ENCODE data around the gene STAC.

Gene STAC

DNA sequence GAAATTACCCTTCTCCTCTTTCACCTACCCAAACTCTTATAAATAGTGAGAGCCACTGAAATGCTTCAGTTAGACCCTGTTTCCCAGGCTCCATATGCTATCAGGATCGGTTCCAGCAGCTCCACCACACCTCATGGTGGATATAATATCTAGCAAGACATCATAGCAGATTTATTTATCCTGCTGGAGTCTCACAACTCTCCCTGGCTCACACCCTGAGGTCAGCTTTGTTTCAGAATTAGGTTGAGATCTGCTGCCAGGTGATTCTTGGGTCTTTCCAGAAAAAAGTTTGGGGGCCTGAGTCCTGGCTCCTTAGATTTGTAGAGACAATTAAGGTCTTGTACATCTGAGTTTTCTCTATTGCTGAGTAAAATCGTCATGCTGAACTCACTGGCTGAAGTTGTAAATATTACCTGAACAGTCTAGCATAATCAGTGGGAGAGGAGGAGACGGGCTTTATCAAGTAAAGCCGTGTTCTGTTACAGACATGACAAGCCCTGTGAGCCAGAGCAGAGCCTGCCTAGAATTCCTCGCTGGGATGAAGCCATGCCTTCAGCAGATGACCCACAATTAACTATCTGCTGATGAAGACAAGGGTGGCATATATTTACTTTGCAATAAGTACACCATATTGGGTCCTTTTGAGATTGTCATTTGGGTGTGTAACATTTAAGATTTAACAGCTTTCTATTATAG is 131.6 kb downstream of the STAC start:
- in situ Hi-C loops (cut with HindIII; ENCODE audit: low sequenced_read_pairs), result no loop called here

DNA sequence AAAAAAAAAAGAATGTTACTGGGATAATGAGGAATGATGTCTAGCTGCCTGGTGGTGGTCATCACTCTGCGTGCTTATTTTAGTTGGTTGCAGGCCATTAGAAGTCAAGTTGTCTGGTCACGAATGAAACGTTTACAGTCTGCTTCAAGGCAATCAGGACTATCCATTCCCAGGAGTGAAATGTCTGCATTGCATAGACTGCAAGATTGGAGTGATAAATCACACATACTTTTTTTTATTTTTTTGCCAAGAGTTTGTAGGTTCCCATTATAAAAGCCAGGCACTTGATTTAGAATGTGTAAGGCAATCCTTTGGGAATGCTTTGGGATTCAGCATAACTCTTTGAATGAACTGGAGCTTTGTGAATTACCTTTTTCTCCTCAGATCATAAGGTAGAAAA is 132.3 kb downstream of the STAC start:
- in situ Hi-C loops (cut with HindIII; ENCODE audit: low sequenced_read_pairs), result no loop called here

DNA sequence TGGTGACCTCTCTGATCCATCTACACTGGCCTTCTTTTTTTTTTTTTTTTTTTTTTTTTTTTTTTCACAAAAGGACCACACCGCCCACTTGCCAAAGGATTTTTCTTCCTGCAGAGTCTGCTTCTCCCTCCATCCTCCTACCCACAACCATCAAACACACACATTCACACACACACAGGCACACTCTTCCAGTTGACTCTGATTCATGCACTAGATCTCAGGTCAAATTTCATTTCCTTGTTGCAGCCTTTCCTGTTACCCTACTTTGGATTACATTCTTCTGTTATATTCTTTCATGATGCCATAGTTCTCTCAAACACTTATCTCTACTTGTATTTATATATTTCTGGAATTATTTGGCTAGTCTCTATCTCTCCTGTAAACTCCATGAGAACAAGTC is 133.9 kb downstream of the STAC start:
- in situ Hi-C loops (cut with HindIII; ENCODE audit: low sequenced_read_pairs), result no loop called here

DNA sequence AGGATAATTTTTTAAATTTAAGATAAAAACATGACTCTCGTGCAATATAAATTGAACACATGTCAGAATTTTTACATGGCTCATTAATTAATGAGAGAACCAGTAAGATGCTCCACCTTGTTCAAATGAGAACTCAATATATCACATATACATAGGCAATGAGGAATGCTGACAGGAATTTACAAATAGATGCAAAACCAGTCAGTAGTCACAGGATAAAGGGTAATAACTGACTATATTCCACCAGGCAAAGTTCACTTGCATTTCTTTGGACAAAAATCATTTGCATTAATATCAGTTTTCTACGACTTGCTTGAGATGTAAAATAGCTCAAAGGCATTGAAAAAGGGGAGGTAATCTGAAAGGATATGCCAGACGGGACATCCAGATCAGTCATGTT is 139.4 kb downstream of the STAC start:
- in situ Hi-C loops (cut with HindIII; ENCODE audit: low sequenced_read_pairs), result no loop called here

DNA sequence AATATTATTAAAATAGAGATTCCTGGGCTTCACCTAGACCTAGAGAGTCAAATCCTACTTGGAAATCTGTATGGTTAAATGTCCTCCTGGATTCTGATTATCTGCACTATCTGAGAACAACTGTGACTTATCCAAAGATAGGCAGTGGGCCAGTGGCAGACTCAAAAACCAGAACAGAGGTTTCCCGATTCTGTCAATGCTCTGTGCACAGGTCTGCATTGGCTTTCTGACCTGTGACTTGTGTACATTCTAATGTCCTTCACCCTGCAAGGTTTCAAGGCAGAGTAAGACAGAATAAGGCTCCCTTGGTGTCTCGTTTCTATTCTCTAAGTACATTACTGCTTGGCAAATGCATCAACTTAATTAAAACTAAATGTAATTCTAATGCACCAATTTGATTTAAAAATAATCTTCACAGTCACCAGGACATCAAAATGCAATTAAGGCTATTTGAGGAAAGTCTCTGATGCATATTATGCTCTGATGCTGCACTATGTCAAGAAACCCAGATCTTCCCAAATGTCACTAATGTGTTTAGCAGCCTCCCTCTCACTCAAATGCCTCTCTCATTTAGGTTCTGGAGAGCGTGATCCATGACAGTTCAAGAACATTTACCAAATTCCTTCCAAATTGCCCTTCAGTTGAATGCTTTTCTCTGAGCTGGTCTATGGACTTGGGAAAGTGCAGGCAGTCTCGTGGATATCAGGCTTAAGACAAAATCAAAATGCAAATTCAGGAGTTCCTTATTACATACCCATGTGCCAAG is 140.1 kb downstream of the STAC start:
- in situ Hi-C loops (cut with HindIII; ENCODE audit: low sequenced_read_pairs), result no loop called here

DNA sequence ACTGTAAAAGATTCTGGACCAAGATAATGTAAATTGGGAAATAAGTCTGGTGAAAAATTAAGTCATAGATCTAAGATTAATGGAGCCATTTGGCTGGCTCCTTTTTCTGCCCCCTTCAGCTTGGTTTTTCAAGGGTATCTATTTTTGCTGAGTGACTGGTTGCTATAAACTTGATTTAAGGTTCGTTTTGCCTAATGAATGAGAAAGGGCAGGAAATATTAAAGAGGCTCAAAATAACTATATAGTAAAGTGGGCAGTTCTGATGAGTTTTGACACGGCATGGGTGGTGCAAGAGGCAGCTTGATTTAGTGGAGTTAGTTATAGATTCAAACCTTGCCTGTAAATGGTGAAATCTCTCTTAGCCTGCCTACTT is 140.7 kb downstream of the STAC start:
- in situ Hi-C loops (cut with HindIII; ENCODE audit: low sequenced_read_pairs), result no loop called here

DNA sequence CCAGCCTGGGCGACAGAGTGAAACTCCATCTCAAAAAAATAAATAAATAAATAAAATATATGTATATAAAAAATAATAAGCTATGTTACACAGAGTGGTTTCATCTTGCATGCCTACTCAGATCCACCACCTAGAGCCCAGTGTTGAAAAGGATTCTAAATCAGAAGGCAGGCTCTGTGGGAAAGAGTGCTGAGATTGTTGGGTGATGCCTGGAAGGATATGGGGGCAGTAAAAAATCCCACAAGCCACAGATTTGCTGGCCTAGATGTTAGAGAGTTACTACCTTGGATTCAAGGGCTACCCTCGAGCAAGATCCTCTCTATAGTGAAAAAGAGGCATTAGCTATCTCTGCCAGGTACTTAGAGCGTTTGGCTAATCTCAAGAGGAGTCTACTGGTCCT is 144.3 kb downstream of the STAC start:
- in situ Hi-C loops (cut with HindIII; ENCODE audit: low sequenced_read_pairs), result no loop called here

DNA sequence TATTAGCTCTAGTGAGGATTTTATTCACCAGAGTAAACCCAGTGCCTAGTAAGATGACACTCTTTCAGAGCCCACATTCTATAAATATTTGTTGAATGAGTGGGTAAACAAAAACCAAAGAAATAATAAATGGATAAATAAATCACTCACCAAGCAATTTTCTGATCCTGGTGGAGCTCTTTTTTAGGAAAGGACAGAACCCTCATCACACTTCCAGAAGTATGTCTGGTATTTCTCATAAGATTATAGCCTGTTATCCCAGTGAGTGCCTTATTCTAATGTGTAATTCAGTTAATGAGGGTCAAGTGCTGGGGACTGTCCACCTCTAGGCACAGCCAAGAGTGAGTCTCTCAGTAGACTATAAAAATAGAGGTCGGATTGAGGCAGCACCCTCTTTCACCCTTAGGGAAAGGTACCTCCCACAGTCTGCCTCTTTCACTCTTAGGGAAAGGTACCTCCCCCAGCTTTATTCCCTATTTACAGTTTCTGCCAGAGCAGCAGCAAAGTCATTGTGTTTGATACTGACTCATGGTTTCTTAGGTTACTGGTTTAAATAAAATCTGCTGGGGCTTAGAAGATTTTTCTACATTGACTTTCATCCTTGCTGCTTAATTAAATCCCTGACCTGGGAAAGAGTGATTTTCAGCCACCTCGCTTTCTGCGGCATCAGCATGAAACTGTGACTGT is 145.0 kb downstream of the STAC start:
- in situ Hi-C loops (cut with HindIII; ENCODE audit: low sequenced_read_pairs), result no loop called here

DNA sequence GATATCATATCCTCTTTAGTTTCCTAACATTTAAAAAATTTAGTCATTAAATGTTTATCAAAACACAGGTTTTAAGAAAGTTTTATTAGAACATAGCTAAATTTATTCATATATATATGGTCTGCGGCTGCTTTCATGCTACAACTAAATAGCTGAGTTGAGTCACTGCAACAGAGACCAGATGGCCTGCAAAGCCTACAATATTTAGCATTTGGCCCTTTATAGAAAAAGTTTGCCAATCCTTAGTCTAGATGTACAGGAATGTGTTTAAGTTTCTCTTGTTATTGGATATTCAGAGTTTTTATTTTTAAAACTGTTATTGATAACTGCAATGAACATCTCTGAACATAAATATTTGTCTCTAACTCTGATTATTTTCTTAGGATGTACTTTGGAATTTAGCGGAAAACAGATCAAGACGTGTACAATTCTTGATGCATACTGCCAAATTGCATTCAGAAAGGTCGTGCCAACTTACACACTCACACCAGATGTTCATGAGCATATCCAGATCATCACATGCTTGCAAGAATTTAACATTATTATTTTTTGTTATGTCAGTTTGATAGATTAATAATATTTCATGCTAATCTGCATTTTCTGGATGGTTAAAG is 157.9 kb downstream of the STAC start:
- in situ Hi-C loops (cut with HindIII; ENCODE audit: low sequenced_read_pairs), result loop anchor here (5.0 kb wide), 1 partner anchor 426 kb away; no protein-coding TSS in a partner anchor

DNA sequence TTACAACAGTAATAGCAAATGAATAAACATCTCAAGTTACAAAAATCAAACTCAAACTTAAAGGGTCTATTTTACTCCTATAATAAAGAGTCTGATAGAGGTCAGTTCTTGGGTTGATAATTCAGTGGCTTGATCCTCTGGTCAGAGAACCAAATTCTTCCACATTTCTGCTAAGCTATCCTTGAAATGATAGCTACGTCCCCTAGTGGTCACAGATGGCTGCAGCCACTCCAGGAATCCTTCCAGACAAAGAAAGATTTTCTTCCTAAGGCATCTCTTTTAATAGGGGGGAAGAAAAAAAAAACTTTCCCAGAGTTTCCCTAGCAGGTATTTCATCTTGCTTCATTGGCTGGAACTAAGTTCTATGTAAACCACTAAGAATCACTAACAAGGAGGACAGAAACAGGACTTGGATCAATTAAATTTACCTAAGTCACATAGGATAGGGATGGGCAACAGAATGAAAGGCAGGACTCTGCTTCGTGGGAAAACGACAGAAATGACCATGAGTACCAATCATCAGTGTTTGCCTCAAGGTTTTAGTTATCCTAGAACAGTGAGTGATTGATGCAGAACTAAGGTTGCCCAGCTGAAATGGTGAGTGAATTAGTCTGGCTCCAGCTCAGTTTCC is 160.7 kb downstream of the STAC start:
- in situ Hi-C loops (cut with HindIII; ENCODE audit: low sequenced_read_pairs), result no loop called here

DNA sequence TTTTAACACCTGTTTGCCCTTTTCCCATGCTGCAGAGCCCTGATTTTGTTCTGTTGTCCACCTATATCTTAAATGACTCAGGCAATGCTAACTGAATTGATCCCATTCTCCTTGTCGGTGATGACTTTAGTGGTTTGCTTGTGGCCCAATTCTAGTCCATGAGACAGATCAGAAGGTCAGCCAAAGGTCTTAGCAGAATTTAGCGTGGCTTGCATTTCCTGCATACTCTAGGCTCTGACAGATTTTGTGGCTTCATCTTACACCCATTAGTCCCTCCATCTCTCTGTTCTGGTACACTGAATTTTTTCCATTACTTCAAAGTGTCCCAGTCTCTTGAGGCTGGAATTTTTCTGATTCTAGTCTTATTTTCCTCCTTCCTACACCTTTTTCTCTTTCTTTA is 161.9 kb downstream of the STAC start:
- in situ Hi-C loops (cut with HindIII; ENCODE audit: low sequenced_read_pairs), result no loop called here

DNA sequence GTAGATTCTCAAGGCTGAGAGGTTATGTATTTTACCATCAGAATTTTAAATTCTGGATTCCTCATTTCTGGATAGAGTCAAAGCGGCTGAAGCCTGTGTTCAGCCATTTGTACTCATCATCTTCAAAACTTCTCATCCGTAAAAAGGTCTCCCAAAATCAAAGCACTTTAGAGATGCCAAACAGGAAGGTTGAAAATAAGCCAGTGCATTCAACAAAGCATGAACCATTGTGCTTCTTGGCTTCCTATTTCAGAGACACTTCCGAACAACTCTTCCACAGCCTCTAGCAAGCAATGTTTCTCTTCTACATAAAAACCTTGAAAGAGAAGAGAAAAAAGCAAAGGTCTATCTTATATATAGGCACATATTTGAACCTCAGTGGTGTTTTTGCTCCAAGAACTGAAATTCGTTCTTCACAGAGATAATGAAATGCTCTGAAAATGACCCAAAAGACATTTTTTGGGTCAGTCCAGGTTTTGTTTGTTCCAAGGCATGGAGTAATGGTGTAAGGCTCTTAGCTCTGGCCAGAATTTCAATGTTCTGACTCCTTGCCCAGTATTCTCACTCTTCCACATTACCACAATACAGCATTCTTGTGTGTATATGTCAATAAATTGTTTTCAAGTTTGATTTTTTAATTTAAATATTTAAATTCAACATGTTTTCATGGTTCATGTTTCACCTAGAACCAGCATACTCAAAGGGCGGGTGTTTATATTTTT is 163.1 kb downstream of the STAC start:
- in situ Hi-C loops (cut with HindIII; ENCODE audit: low sequenced_read_pairs), result no loop called here

DNA sequence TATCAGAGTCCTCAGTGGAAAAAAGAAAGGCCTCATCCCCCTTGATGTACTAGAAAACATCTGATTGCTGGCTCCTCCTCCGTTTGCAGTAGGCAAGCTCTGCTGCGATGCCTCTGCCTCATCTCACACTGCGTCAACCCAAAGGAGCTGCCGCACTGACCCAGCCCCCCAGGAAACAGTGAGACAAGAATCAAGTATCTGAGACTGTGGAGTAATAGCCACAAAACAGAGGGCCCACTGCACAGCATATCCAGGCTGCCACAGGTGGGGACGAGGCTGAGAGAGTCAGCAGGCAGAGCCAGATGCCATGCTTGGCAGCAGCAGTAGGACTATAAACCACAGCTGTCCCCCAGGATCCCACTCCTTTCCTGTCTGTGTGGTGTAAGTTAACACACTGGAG is 165.9 kb downstream of the STAC start:
- in situ Hi-C loops (cut with HindIII; ENCODE audit: low sequenced_read_pairs), result no loop called here

DNA sequence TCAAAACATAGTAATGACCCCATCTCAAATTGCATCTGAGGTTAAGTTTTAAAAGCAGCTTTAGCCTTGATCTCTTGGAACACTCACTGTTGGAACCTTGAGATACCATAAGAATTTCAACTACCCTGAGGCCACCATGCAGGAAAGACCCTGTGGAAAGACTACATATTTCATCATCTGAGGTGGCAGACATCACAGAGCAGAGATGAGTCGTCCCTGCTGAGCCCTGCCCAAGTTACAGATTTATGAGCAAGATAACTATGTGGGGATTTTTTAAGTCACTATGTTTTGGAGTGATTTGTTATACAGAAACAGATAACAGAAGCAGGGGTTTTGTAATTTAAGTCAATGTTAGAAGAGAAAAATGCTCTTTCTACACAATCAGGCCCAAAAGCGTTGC is 168.4 kb downstream of the STAC start:
- in situ Hi-C loops (cut with HindIII; ENCODE audit: low sequenced_read_pairs), result no loop called here

DNA sequence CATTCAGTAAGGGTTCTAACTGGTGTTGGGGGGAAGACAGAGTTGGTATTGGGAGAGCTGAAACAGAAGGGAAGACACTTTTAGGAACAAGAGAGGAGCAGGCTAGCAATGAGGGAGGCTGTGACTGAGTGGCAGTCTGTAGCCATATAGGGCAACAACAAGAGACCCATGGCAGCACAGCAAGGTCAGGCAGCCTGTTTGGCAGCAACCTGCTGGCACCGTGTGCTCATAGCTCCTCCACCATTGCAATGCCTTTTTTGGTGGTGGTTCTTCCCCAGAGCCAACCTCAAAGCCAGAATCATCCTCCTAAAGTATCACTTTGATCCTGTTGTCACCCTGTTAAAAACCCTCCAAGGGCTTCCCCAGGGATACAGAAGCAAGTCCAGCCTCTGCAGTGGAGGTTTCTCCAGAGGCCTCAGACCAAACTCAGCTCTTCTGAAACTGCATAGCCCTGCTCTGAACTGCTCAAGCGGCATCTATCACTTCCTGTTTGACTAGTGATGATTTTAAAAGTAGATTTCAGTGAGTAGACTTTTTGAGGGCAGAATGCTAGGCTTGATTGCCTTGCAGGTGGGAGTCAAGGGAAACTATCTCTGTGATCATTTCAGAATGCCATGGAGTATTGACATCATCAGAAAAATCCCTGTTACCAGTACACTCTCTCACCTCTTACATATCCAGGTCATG is 176.9 kb downstream of the STAC start:
- in situ Hi-C loops (cut with HindIII; ENCODE audit: low sequenced_read_pairs), result no loop called here

DNA sequence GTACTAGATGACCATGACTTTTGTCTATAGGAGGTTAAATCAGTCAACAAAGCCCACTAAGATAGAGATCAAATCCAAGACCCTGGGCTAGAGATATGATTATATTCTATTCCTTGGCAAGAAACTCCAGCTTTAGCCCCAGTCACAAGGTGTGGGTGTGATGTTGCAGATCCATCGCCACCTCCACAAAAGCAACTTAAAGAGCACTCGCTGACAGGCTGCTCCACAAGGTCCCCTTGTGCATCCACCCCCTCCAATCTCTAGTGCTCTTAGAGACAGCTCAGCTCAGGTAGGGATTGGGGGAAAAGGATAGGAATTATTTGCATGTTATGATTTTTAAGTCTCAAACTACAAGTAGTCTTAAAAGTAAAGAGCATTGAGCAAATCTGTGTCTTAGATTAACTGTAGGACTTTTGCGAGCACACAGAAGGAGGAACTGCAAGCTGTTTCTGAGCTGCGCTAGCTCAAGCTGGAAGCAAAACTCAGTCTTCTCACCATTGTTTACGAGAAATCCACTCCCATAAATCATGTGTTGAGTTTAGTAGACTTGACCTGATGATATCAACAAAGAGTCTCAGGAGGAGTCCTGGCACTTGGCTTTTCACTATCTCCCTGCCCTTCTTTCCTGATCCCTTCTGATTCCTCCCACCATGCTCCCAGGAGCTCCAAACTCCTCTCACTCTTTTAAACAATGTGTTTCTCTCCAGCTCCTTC is 177.6 kb downstream of the STAC start:
- in situ Hi-C loops (cut with HindIII; ENCODE audit: low sequenced_read_pairs), result no loop called here

DNA sequence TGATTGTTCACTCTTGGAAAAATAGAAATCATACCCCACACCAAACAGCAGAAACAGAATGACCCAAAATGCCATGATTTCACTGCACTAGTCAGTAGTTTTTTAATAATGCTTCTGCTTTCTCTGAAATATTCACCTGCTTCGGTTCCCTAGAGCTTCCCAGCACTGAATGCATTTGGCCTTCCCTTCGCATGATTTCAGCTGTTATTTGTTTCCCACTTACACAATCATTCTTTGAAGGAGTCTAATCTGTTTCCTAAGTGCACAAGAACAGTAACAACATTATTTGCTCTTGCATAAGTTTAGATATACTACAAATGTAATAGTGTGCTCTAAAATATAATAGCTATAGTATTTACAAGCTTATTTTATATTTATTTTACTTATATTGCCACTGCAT is 178.7 kb downstream of the STAC start:
- in situ Hi-C loops (cut with HindIII; ENCODE audit: low sequenced_read_pairs), result no loop called here

DNA sequence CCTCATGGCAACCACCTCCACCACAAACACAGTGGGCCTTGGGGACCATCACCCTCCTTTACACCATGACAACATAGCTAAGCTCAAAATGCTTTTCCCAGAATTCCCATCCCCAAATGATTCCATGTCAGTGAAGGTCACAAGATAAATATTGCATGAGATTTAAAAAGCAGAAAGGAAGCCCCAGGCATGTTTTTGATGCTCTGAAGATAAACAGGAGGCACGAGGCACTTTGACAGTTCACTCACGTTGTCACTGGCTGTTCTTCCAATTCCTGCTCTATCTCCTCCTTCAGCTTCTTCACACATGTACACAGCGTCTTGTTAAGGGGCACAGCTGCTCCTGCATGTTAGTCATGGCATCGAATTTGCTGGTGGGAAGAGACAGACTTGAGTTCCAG is 180.4 kb downstream of the STAC start:
- in situ Hi-C loops (cut with HindIII; ENCODE audit: low sequenced_read_pairs), result no loop called here

DNA sequence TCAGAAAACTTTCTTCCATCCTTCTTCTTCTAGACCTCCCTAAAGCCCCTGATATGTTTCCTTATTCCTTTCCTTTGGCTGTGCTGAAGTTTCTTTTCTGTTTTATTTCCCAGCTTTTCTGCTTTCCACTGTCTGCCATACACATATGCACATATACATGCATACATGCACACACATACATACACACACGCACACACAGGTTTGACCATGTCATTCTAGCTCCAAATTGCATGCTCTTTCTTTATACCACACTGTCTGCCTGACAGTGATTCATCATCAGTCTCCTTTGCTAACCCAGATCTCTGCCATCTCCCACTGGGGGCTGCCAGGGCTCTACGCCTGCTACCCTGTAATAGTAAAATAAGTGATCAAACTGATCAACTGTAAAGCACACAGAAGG is 181.3 kb downstream of the STAC start:
- in situ Hi-C loops (cut with HindIII; ENCODE audit: low sequenced_read_pairs), result no loop called here

Data from endothelial cell of hepatic sinusoid (primary cell).